BJ (cell line): ENCODE results near the gene KEAP1. TPM values are rescaled to one million over a fixed set of nuclear protein-coding genes. Genes with fewer than 3 reads are reported as not detected.

Experiments
- CTCF ChIA-PET: fragments of 350-600 bp; formaldehyde crosslinking; extraction: SDS; loops from one replicate; lab custom pipeline; 2021; ENCODE audit warnings: antibody characterized with exemption, inconsistent platforms; lab: Yijun Ruan, JAX
- POLR2A ChIA-PET: fragments of 300-600 bp; sonication (Branson Sonifier 250); formaldehyde crosslinking; extraction: SDS; loops from one replicate; lab custom pipeline; 2021; ENCODE audit warnings: antibody characterized with exemption; lab: Charles Lee
- DNase-seq: peaks from one replicate; pipeline ENCODE4 v3.0.0-alpha.2; 2011; ENCODE audit warnings: low read depth
- H3K27me3 ChIP-seq: 2 replicates; pipeline ENCODE4 v1.6.0; 2011; ENCODE audit warnings: low read length; ENCODE audit not compliant: control insufficient read depth, insufficient read depth
- H3K36me3 ChIP-seq: 2 replicates; pipeline ENCODE4 v1.5.1; 2011; ENCODE audit warnings: low read length; ENCODE audit not compliant: control insufficient read depth, insufficient read depth
- H3K4me3 ChIP-seq: 2 replicates; pipeline ENCODE4 v1.5.1; 2011; ENCODE audit warnings: low read depth, mild to moderate bottlenecking, control low read depth, low read length
- polyA plus RNA-seq: library from polyadenylated mRNA; depleted of rRNA; stranded (reverse); fragments of >200 nt; gene quantifications from 2 replicates; pipeline ENCODE4 v1.2.3, GENCODE V29; 2011
- TF ChIP-seq, protein P1 (sequence below): IDR thresholded peaks from 2 replicates; pipeline ENCODE4 v1.5.1; 2011; ENCODE audit warnings: low read depth, mild to moderate bottlenecking, control low read depth, inconsistent platforms, low read length, moderate library complexity; ENCODE audit not compliant: insufficient read depth

The KEAP1 gene
- polyA plus RNA-seq, 1 experiment: 114 TPM

DNA sequence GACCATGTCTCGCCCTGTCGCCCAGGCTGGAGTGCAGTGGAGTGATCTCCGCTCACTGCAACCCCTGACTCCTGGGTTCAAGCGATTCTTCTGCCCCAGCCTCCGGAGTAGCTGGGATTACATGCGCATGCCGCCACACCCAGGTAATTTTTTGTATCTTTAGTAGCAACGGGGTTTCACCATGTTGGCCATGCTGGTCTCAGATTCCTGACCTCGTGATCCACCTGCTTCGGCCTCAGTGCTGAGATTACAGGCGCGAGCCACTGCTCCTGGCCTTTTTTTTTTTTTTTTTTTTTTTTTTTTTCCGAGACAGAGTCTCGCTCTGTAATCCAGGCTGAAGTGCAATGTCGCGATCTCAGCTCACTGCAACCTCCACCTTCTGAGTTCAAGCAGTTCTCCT, 4.9 kb upstream of the KEAP1 start:
- CTCF ChIA-PET: interaction anchor here (1.0 to 2.0 kb wide), 3 partner anchors 9 to 64 kb away, joined by 4 to 10 read pairs (median 6); partner anchors contain the start of gene S1PR5
- Histone ChIP-seq H3K4me3 (no peak overlapping the region), H3K27me3 (peaks cover 1% of the 10 kb centered on the region; the same call in 1 of the 2 replicates), H3K36me3 (no peaks in the 10 kb centered on the region)
- TF ChIP-seq, protein P1, sequence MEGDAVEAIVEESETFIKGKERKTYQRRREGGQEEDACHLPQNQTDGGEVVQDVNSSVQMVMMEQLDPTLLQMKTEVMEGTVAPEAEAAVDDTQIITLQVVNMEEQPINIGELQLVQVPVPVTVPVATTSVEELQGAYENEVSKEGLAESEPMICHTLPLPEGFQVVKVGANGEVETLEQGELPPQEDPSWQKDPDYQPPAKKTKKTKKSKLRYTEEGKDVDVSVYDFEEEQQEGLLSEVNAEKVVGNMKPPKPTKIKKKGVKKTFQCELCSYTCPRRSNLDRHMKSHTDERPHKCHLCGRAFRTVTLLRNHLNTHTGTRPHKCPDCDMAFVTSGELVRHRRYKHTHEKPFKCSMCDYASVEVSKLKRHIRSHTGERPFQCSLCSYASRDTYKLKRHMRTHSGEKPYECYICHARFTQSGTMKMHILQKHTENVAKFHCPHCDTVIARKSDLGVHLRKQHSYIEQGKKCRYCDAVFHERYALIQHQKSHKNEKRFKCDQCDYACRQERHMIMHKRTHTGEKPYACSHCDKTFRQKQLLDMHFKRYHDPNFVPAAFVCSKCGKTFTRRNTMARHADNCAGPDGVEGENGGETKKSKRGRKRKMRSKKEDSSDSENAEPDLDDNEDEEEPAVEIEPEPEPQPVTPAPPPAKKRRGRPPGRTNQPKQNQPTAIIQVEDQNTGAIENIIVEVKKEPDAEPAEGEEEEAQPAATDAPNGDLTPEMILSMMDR: no peak
- DNase-seq: no peak
- POLR2A ChIA-PET: no interaction called here

DNA sequence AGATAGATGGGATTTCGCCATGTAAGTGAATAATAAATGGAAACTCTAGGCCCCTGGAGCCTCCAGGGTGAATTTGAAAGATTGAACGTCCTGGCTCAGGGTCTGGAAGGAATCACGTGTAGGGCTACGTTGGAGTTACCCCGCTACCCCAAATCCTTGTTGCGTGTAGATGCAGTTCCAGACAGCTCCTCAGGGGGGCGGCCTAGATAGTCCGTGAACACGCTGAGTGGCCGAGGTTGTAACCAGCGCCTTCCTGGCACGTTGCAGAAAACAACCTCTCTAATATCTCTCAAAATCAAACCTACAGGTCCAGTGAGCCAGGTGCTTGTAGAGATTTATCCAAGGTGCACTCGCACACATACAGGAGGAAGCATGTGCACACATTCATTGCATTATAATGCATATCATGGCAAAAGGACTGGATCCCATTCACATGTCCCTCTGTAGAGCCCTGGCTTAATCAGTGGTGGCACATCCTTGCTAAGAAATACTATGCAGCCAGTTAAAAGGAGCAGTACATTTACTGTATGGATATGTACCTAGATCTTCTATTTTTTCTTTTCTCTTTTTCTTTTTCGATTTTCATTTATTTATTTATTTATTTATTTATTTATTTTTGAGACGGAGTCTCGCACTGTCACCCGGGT, 2.5 kb upstream of the KEAP1 start:
- Histone ChIP-seq H3K36me3 (no peaks in the 10 kb centered on the region), H3K4me3 (no peak overlapping the region), H3K27me3 (no peaks in the 10 kb centered on the region; the same call in 1 of the 2 replicates)
- CTCF ChIA-PET: interaction anchor here (0.7 to 2.1 kb wide), 14 partner anchors 12 to 194 kb away, joined by 3 to 9 read pairs (median 4); partner anchors contain the start of genes CDKN2D, KRI1 and S1PR5
- POLR2A ChIA-PET: no interaction called here
- TF ChIP-seq, protein P1: peak; percentile 88
- no peak for DNase-seq

DNA sequence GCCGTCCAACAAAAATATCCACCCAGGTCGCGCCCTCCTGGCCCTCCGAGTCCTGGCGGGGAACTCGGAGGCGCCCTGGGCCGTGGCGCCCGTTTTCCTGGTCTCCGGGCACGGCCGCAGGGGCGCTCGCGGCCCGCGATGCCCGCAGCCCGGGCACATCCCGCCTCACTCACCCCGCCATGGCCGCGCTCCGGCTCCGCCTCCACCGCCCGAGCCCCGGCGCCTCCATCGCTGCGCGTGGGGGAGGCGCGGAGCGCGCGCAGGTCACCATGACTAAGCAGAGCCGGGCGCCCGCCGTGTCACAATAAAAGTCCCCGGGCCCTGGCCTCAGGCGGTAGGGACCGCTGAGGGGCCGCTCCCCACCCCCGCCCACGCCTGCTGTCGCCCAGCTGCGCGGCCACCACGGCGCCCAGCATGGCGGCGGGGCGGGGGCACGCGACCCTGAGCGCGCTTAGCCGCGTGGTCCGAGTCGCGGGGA, 593 bp downstream of the KEAP1 start:
- ChIA-PET POLR2A (no interaction called here), CTCF (interaction anchor here (0.6 kb wide), 1 partner anchor 70 kb away, joined by 3 read pairs; no protein-coding TSS in a partner anchor)
- H3K36me3 ChIP-seq: peaks cover 11% of the 10 kb centered on the region
- peak overlapping the region; percentile 97 for H3K4me3 ChIP-seq
- no peak for DNase-seq
- H3K27me3 ChIP-seq: no peaks in the 10 kb centered on the region
- TF ChIP-seq, protein P1: no peak

DNA sequence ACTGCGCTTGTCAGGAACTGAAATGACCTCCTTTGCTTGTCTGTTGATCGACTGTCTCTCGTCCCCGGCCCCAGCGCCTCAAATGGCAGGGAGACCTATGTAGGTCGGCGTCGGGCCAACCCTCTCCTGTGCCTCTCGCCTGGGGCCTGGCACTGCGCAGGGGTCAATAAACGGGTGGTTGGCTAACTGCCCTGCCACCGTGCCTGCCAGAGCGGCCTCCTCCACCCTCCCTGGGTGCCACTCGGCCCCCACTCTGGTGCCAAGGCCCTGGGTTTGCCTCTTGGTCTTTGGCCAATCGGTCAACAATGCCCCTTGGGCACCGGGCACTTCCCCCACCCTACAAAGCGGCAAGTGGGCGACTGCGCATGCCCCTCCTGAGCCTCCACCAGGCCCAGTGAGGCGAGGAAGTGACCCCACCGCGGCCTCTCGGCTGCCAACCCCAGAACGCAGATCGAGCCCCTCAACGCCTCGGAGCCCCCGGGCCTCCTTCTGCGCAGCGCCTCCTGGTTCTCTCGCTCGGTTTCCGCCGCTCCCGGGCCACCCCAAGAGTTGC, 1.1 kb downstream of the KEAP1 start:
- H3K4me3 ChIP-seq: peak overlapping the region; percentile 97
- POLR2A ChIA-PET: no interaction called here
- CTCF ChIA-PET: interaction anchor here (2.1 kb wide), 1 partner anchor 10 kb away, joined by 7 read pairs; no protein-coding TSS in a partner anchor
- DNase-seq: no peak
- no peaks in the 10 kb centered on the region for H3K27me3 ChIP-seq
- TF ChIP-seq, protein P1: 0 out of 2 replicates have a peak, but pooled peaks have one; percentile 5
- peaks cover 11% of the 10 kb centered on the region for H3K36me3 ChIP-seq

DNA sequence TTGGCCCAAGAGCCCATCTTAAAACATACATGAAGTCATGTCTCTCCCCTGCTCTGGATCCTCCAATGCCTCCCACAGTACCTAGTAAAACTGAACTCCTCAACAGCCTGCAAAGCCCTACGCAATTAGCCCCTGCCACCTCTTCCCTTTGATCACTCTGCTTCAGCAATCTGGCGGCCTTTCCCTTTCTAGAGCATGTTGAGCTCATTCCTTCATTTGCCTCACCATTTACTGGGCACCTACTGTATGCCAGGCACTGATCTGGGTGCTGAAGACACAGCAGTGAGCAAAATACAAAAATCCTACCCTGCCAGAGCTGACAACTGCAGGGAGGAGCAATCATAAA, 2.9 kb downstream of the KEAP1 start:
- ChIA-PET CTCF (interaction anchor here (2.1 kb wide), 1 partner anchor 9 kb away, joined by 7 read pairs; no protein-coding TSS in a partner anchor), POLR2A (interaction anchor here (0.6 kb wide), 1 partner anchor 42 kb away, joined by 4 read pairs; no protein-coding TSS in a partner anchor)
- no peak for DNase-seq
- Histone ChIP-seq H3K36me3 (peaks cover 13% of the 10 kb centered on the region), H3K4me3 (no peak overlapping the region), H3K27me3 (no peaks in the 10 kb centered on the region)
- TF ChIP-seq, protein P1: no peak
